Endothelial cell of umbilical vein (primary cell): ENCODE data around the gene NDUFB5.

Experiments
- CTCF ChIP-seq, 2 donors: IDR thresholded peaks; 1 replicate in 1 of 2; 2 replicates in 1 of 2; pipeline ENCODE4 v1.5.1; 2011; ENCODE audit warnings: low read length in 2 of 2, mild to moderate bottlenecking in 2 of 2, moderate library complexity in 2 of 2, control low read depth in 1 of 2, inconsistent platforms in 1 of 2, low read depth in 1 of 2; ENCODE audit not compliant: insufficient read depth in 1 of 2; ENCODE audit errors: extremely low read depth in 1 of 2
- EZH2 ChIP-seq: IDR thresholded peaks from 2 replicates; pipeline ENCODE4 v1.6.1; 2012; ENCODE audit warnings: borderline replicate concordance, low read depth, mild to moderate bottlenecking, moderate library complexity, low read length, inconsistent platforms; ENCODE audit not compliant: severe bottlenecking
- POLR2A ChIP-seq: IDR thresholded peaks from 2 replicates; pipeline ENCODE4 v1.6.1; 2012; ENCODE audit warnings: low read depth, mild to moderate bottlenecking, control low read depth, low read length
- POLR2AphosphoS5 ChIP-seq: IDR thresholded peaks from 2 replicates; pipeline ENCODE4 v1.6.1; 2012; ENCODE audit warnings: low read depth, mild to moderate bottlenecking, control low read depth, low read length, moderate library complexity; ENCODE audit not compliant: insufficient read depth

GRCh38 chr3:179670311-179670710 lies 65.7 kb downstream of the NDUFB5 start:
- TF ChIP-seq CTCF (IDR thresholded peaks at IDR 0.05; ENCODE audit: extremely low read depth in 1 of 2, insufficient read depth in 1 of 2, low read depth in 1 of 2, low read length in 2 of 2) (no peak), POLR2AphosphoS5 (no peak), EZH2 (no peak), POLR2A (no peak)
